OCI-LY7 (cell line): ENCODE data around the gene PRKN. TPM values are rescaled to one million over a fixed set of nuclear protein-coding genes. Genes with fewer than 3 reads are reported as not detected.

Source experiments
- BruUV-seq: library from RNA; stranded (reverse); fragments of 400-500 nt; replicated peaks from 2 replicates; lab custom pipeline; 2021; lab: Mats Ljungman, UMichigan
- CTCF ChIA-PET: fragments of 300-600 bp; sonication (Branson Sonifier 250); formaldehyde crosslinking; loops from one replicate; lab custom pipeline; 2022; ENCODE audit warnings: antibody characterized with exemption; ENCODE audit not compliant: unreplicated experiment; lab: Charles Lee
- POLR2A ChIA-PET: fragments of 300-600 bp; sonication (Branson Sonifier 250); formaldehyde crosslinking; loops from one replicate; lab custom pipeline; 2022; ENCODE audit warnings: antibody characterized with exemption; lab: Charles Lee
- DNase-seq: peaks from one replicate; pipeline ENCODE4 v3.0.0-alpha.2; 2015; ENCODE audit warnings: low spot score
- H2AFZ ChIP-seq: fragments of 200-600 bp; sonication (generic), shearing (Covaris generic); 2 replicates; pipeline ENCODE4 v1.6.1; 2014; ENCODE audit warnings: mild to moderate bottlenecking, antibody characterized with exemption, low read length, moderate library complexity
- H3K27ac ChIP-seq: fragments of 200-600 bp; sonication (generic); 2 replicates; pipeline ENCODE4 v1.5.1; 2014; ENCODE audit warnings: mixed run types, low read depth, mild to moderate bottlenecking, moderate library complexity, low read length, inconsistent platforms; ENCODE audit not compliant: poor library complexity, severe bottlenecking
- H3K36me3 ChIP-seq: fragments of 200-600 bp; sonication (generic); 2 replicates; pipeline ENCODE4 v1.6.1; 2014; ENCODE audit warnings: mild to moderate bottlenecking, antibody characterized with exemption, low read length, moderate library complexity, mixed read lengths; ENCODE audit not compliant: insufficient read depth
- H3K4me1 ChIP-seq: fragments of 200-600 bp; sonication (generic); 2 replicates; pipeline ENCODE4 v1.5.1; 2014; ENCODE audit warnings: mild to moderate bottlenecking, low read length; ENCODE audit not compliant: insufficient read depth, poor library complexity, severe bottlenecking
- H3K4me2 ChIP-seq: fragments of 200-600 bp; sonication (generic); 2 replicates; pipeline ENCODE4 v1.6.1; 2014; ENCODE audit warnings: mild to moderate bottlenecking, low read length
- H3K4me3 ChIP-seq: fragments of 200-600 bp; sonication (generic); 2 replicates; pipeline ENCODE4 v1.5.1; 2014; ENCODE audit warnings: mild to moderate bottlenecking, low read depth, low read length; ENCODE audit not compliant: poor library complexity, severe bottlenecking
- H3K79me2 ChIP-seq: fragments of 200-600 bp; sonication (generic); 2 replicates; pipeline ENCODE4 v1.6.1; 2016; ENCODE audit warnings: low read depth, mild to moderate bottlenecking, low read length, moderate library complexity, mixed read lengths; ENCODE audit not compliant: insufficient read depth
- H3K9me2 ChIP-seq: fragments of 200-600 bp; sonication (generic); 2 replicates; pipeline ENCODE4 v1.6.1; 2016; ENCODE audit warnings: mild to moderate bottlenecking, low read length, mixed read lengths; ENCODE audit not compliant: insufficient read depth
- H3K9me3 ChIP-seq: fragments of 200-600 bp; sonication (generic); 2 replicates; pipeline ENCODE4 v1.6.1; 2014; ENCODE audit warnings: mild to moderate bottlenecking, mixed run types, low read length, mixed read lengths
- H4K20me1 ChIP-seq: fragments of 200-600 bp; sonication (generic); 2 replicates; pipeline ENCODE4 v1.6.1; 2014; ENCODE audit warnings: mild to moderate bottlenecking, antibody characterized with exemption, low read length, moderate library complexity, mixed read lengths; ENCODE audit not compliant: insufficient read depth
- CTCF ChIP-seq: fragments of 200-600 bp; sonication (generic); conservative IDR thresholded peaks from 2 replicates; pipeline ENCODE4 v1.5.1; 2014; ENCODE audit warnings: mild to moderate bottlenecking, antibody characterized with exemption, low read length, moderate library complexity, mixed read lengths
- EZH2phosphoT487 ChIP-seq: fragments of 200-600 bp; sonication (generic); IDR thresholded peaks from 2 replicates; pipeline ENCODE4 v1.6.1; 2018; ENCODE audit warnings: low read depth, borderline replicate concordance, mild to moderate bottlenecking, mixed run types, antibody characterized with exemption, low read length, moderate library complexity, mixed read lengths
- intact Hi-C: fragments of 100-400 bp; cut with micrococcal nuclease; formaldehyde crosslinking; loops from one replicate; pipeline ENCODE4 v1.10.0; 2022; ENCODE audit not compliant: unreplicated experiment
- total RNA-seq, 2 experiments: library from RNA; depleted of rRNA in 1 of 2; stranded (reverse); fragments of >200 nt in 1 of 2; shearing (Covaris generic) in 1 of 2; gene quantifications; 2 replicates each; pipeline ENCODE4 v1.2.3, GENCODE V29; 2014 to 2022

PRKN gene
- total RNA-seq, 2 experiments from 2014 or later = 1.3 to 2.0 TPM

GRCh38 chr6:161647234-161647633, 1080.3 kb downstream of the PRKN start:
- Histone ChIP-seq H3K4me3 (no peak overlapping the region), H3K79me2 (no peaks in the 10 kb centered on the region), H3K9me3 (no peaks in the 10 kb centered on the region), H3K36me3 (no peaks in the 10 kb centered on the region), H2AFZ (no peak overlapping the region), H3K27ac (no peak overlapping the region), H3K4me2 (no peak overlapping the region), H4K20me1 (no peaks in the 10 kb centered on the region), H3K4me1 (no peaks in the 10 kb centered on the region), H3K9me2 (no peaks in the 10 kb centered on the region)
- no peak for TF ChIP-seq EZH2phosphoT487
- no peak for TF ChIP-seq CTCF
- intact Hi-C loops = no loop called here
- POLR2A ChIA-PET = no interaction called here
- no TSS peak for BruUV-seq
- no peak for DNase-seq
- CTCF ChIA-PET = no interaction called here

- no peak overlapping the region for H3K27ac ChIP-seq
- TF ChIP-seq CTCF = no peak
- no peak for TF ChIP-seq EZH2phosphoT487
- H4K20me1 ChIP-seq = no peaks in the 10 kb centered on the region
- ChIA-PET POLR2A (no interaction called here), CTCF (no interaction called here)
- intact Hi-C loops = no loop called here
- no peak for DNase-seq
- H3K36me3 ChIP-seq = no peaks in the 10 kb centered on the region
- no peaks in the 10 kb centered on the region for H3K9me2 ChIP-seq
- H3K4me1 ChIP-seq = no peaks in the 10 kb centered on the region
- H3K4me3 ChIP-seq = no peak overlapping the region
- H3K9me3 ChIP-seq = no peaks in the 10 kb centered on the region
- H3K79me2 ChIP-seq = no peaks in the 10 kb centered on the region
- no TSS peak for BruUV-seq
- H3K4me2 ChIP-seq = no peak overlapping the region
- no peak overlapping the region for H2AFZ ChIP-seq
Observed at GRCh38 chr6:161644521-161644920, 1083.0 kb downstream of the PRKN start.

- Histone ChIP-seq H3K4me2 (no peak overlapping the region), H4K20me1 (no peaks in the 10 kb centered on the region), H3K4me1 (no peaks in the 10 kb centered on the region), H3K27ac (no peak overlapping the region), H3K9me3 (no peaks in the 10 kb centered on the region), H3K36me3 (no peaks in the 10 kb centered on the region), H3K4me3 (no peak overlapping the region), H2AFZ (no peak overlapping the region), H3K79me2 (no peaks in the 10 kb centered on the region), H3K9me2 (no peaks in the 10 kb centered on the region)
- intact Hi-C loops = no loop called here
- TF ChIP-seq EZH2phosphoT487 (no peak), CTCF (no peak)
- POLR2A ChIA-PET = no interaction called here
- no peak for DNase-seq
- CTCF ChIA-PET = no interaction called here
- BruUV-seq = no TSS peak
Observed at GRCh38 chr6:161641175-161641574, 1086.4 kb downstream of the PRKN start.
